GM21360 (cell line): ENCODE data around the gene IL6R.
"Not testable (repeated sequence)": the region's sequence is repeated elsewhere in the genome, so short reads cannot be mapped to it uniquely, and the experiment has no call there.

ENCODE experiments used
- ATAC-seq: cut with Tn5 transposase; IDR thresholded peaks from one replicate; pipeline ENCODE4 v1.9.1; 2021; ENCODE audit warnings: mild to moderate bottlenecking, moderate library complexity; ENCODE audit not compliant: unreplicated experiment

The IL6R gene

GRCh38 chr1:154406572-154406879 lies 1.4 kb downstream of the IL6R start:
- ATAC-seq, result no peak

GRCh38 chr1:154406886-154407197 lies 1.7 kb downstream of the IL6R start:
- no peak for ATAC-seq

GRCh38 chr1:154407198-154408091 lies 2.3 kb downstream of the IL6R start:
- peak; percentile 32 for ATAC-seq

- ATAC-seq, result no peak
These were observed 3.1 kb downstream of the IL6R start for GRCh38 chr1:154408174-154408777.

- ATAC-seq, result no peak
These were observed 5.2 kb downstream of the IL6R start for GRCh38 chr1:154410185-154410827.

- no peak for ATAC-seq
These were observed 6.4 kb downstream of the IL6R start for GRCh38 chr1:154411525-154411924.

- ATAC-seq, result no peak
These were observed 8.1 kb downstream of the IL6R start for GRCh38 chr1:154413177-154413783.

- no peak for ATAC-seq
These were observed 9.5 kb downstream of the IL6R start for GRCh38 chr1:154414606-154415005.

- ATAC-seq, result no peak
These were observed 11.6 kb downstream of the IL6R start for GRCh38 chr1:154416471-154417337.

GRCh38 chr1:154417338-154417608 lies 12.1 kb downstream of the IL6R start:
- ATAC-seq, result no peak

GRCh38 chr1:154418062-154418921 lies 13.1 kb downstream of the IL6R start:
- ATAC-seq, result no peak

- ATAC-seq, result no peak
These were observed 13.9 kb downstream of the IL6R start for GRCh38 chr1:154418923-154419619.

- ATAC-seq, result no peak
These were observed 14.8 kb downstream of the IL6R start for GRCh38 chr1:154419620-154420571.

GRCh38 chr1:154420961-154421924 lies 16.1 kb downstream of the IL6R start:
- no peak for ATAC-seq

- not testable (repeated sequence) for ATAC-seq
These were observed 16.9 kb downstream of the IL6R start for GRCh38 chr1:154422049-154422448.

GRCh38 chr1:154422521-154422920 lies 17.4 kb downstream of the IL6R start:
- ATAC-seq, result no peak

- no peak for ATAC-seq
These were observed 18.3 kb downstream of the IL6R start for GRCh38 chr1:154423304-154423987.
